Measurements from ENCODE around the gene FAM200B.

Gene FAM200B

GRCh38 chr4:15737255-15737654, 55.6 kb downstream of the FAM200B start:
- no peak for DNase-seq (ENCODE audit: low read depth)

GRCh38 chr4:15738877-15739276, 57.2 kb downstream of the FAM200B start:
- DNase-seq (ENCODE audit: low read depth) = no peak

Measured in stimulated activated CD4-positive, alpha-beta T cell treated with anti-CD3 and anti-CD28 coated beads, Interleukin-2, amount 100 ng/mL, for 4 hours (primary cell).